ENCODE measurements around the gene TNFSF12. TPM values are rescaled to one million over a fixed set of nuclear protein-coding genes. Genes with fewer than 3 reads are reported as not detected.

The TNFSF12 gene
- total RNA-seq (2021), result 8.1 to 10.5 TPM (median 10.2 TPM) in 3 replicates
- percentile 34 among the genes with signal in this experiment for Bru-seq, nascent RNA
- long read RNA-seq, experiment 1, transcript TNFSF12-201 (7 exons, 1,553 nt), result major isoform, 8 of 12 reads
- long read RNA-seq, experiment 1, partial matches to known transcripts, result 0 of 12 reads
- long read RNA-seq, experiment 1, other reads (novel, unspliced or antisense), result 3 of 12 reads
- long read RNA-seq, experiment 2, transcript TNFSF12-201 (7 exons, 1,553 nt), result major isoform, 5 of 12 reads
- long read RNA-seq, experiment 2, partial matches to known transcripts, result 0 of 12 reads
- long read RNA-seq, experiment 2, other reads (novel, unspliced or antisense), result 7 of 12 reads
- long read RNA-seq, experiment 3, partial matches to known transcripts, result 1 of 2 reads
- long read RNA-seq, experiment 3, other reads (novel, unspliced or antisense), result 1 of 2 reads

- Mint-ChIP-seq H3K9me3 (no peaks in the 10 kb centered on the region), H3K4me3 (peak within 1 kb of the TSS; percentile 77), H3K4me1 (peaks cover 6% of the 10 kb centered on the region), H3K27me3 (ENCODE audit: low read depth) (peaks cover 12% of the 10 kb centered on the region), H3K27ac (peak within 1 kb of the TSS; percentile 37; the same call in 1 of the 2 replicates), H3K36me3 (no peaks in the 10 kb centered on the region)
- DNase-seq (ENCODE audit: low spot score) (peak; percentile 67), ATAC-seq (peak; percentile 74)
- TF ChIP-seq HMGXB4 (CRISPR knock-in tag; IDR thresholded peaks at IDR 0.05) (peak; percentile 44; the same call in 1 of the 2 replicates), USF1 (CRISPR knock-in tag; IDR thresholded peaks at IDR 0.05) (0 out of 2 replicates have a peak, but pooled peaks have one; percentile 16), TP53 (CRISPR knock-in tag; IDR thresholded peaks at IDR 0.05) (0 out of 2 replicates have a peak, but pooled peaks have one; percentile 17), KAT7 (CRISPR knock-in tag; IDR thresholded peaks at IDR 0.05; ENCODE audit: borderline replicate concordance) (no peak), FOXK1 (CRISPR knock-in tag; IDR thresholded peaks at IDR 0.05) (0 out of 2 replicates have a peak, but pooled peaks have one; percentile 56), IRF1 (CRISPR knock-in tag; IDR thresholded peaks at IDR 0.05) (no peak), TEAD4 (CRISPR knock-in tag; IDR thresholded peaks at IDR 0.05) (0 out of 2 replicates have a peak, but pooled peaks have one; percentile 18)
- ChIA-PET CTCF (interaction anchor here (1.3 to 2.0 kb wide), 5 partner anchors 8 to 33 kb away, joined by 4 to 19 read pairs (median 6); partner anchors contain the start of gene TNFSF13), POLR2A (interaction anchor here (0.6 to 1.5 kb wide), 3 partner anchors 12 to 267 kb away, joined by 3 to 6 read pairs (median 4); partner anchors contain the start of gene SLC2A4)
Observed at GRCh38 chr17:7548585-7549400, at the start of gene TNFSF12. Gene TNFSF12, plus strand, starts transcription at chr17:7549058. Its CDS starts 96 bp downstream, at chr17:7549154.

- CTCF ChIA-PET, result no interaction called here
- no peaks in the 10 kb centered on the region for H3K9me3 Mint-ChIP-seq
- POLR2A ChIA-PET, result no interaction called here
- no peak for ATAC-seq
- DNase-seq (ENCODE audit: low spot score), result no peak
- no peaks in the 10 kb centered on the region for H3K27me3 Mint-ChIP-seq (ENCODE audit: low read depth)
- no peak overlapping the region for H3K27ac Mint-ChIP-seq
- no peak for TF ChIP-seq NFATC4 (CRISPR knock-in tag; IDR thresholded peaks at IDR 0.05)
- no peak for TF ChIP-seq PRRX2 (CRISPR knock-in tag; IDR thresholded peaks at IDR 0.05)
- TF ChIP-seq ZSCAN18 (CRISPR knock-in tag; IDR thresholded peaks at IDR 0.05), result no peak
- TF ChIP-seq STAT6 (CRISPR knock-in tag; conservative IDR thresholded peaks at IDR 0.05; ENCODE audit: low read depth), result no peak
- no peak for TF ChIP-seq GABPB1 (CRISPR knock-in tag; IDR thresholded peaks at IDR 0.05)
- TF ChIP-seq USF2 (CRISPR knock-in tag; IDR thresholded peaks at IDR 0.05), result no peak
- no peak for TF ChIP-seq ELF4 (CRISPR knock-in tag; IDR thresholded peaks at IDR 0.05; ENCODE audit: low read depth)
- no peak overlapping the region for H3K4me3 Mint-ChIP-seq
- no peaks in the 10 kb centered on the region for H3K4me1 Mint-ChIP-seq
- peaks cover 85% of the 10 kb centered on the region for H3K36me3 Mint-ChIP-seq
Observed at GRCh38 chr17:7499161-7499560, 49.7 kb upstream of the TNFSF12 start.

All from WTC11 (cell line).